MM.1S (cell line): ENCODE results near the gene TSPAN5.

Source experiments
- DNase-seq: peaks from one replicate; pipeline ENCODE4 v3.0.0-alpha.2; 2015
- H2AFZ ChIP-seq: fragments of 300-600 bp; sonication (generic); 2 replicates; pipeline ENCODE4 v1.6.0; 2016; ENCODE audit warnings: antibody characterized with exemption, low read length
- H3F3A ChIP-seq: fragments of 300-600 bp; sonication (generic); 2 replicates; pipeline ENCODE4 v1.6.1; 2016; ENCODE audit warnings: mild to moderate bottlenecking, antibody characterized with exemption, low read length, moderate library complexity, mixed read lengths; ENCODE audit not compliant: insufficient read depth
- H3K27ac ChIP-seq: fragments of 300-600 bp; sonication (generic); 2 replicates; pipeline ENCODE4 v1.5.1; 2016; ENCODE audit warnings: mild to moderate bottlenecking, low read length
- H3K27me3 ChIP-seq: fragments of 300-600 bp; sonication (generic); replicated peaks from 2 replicates; pipeline ENCODE4 v1.6.0; 2016; ENCODE audit warnings: low read length; ENCODE audit not compliant: insufficient read depth
- H3K36me3 ChIP-seq: fragments of 300-600 bp; sonication (generic); replicated peaks from 2 replicates; pipeline ENCODE4 v1.6.1; 2016; ENCODE audit warnings: mild to moderate bottlenecking, low read length, mixed read lengths; ENCODE audit not compliant: insufficient read depth
- H3K4me1 ChIP-seq: fragments of 300-600 bp; sonication (generic); 2 replicates; pipeline ENCODE4 v1.6.1; 2016; ENCODE audit warnings: low read length, mixed read lengths
- H3K4me2 ChIP-seq: fragments of 300-600 bp; sonication (generic); 2 replicates; pipeline ENCODE4 v1.6.0; 2016; ENCODE audit warnings: low read depth, low read length
- H3K4me3 ChIP-seq: fragments of 300-600 bp; sonication (generic); 2 replicates; pipeline ENCODE4 v1.5.1; 2016; ENCODE audit warnings: low read length, mixed read lengths
- H3K79me2 ChIP-seq: fragments of 300-600 bp; sonication (generic); 2 replicates; pipeline ENCODE4 v1.6.1; 2016; ENCODE audit warnings: mixed run types, low read length, mixed read lengths
- H3K9ac ChIP-seq: fragments of 300-600 bp; sonication (generic); 2 replicates; pipeline ENCODE4 v1.6.1; 2016; ENCODE audit warnings: low read length, mixed read lengths
- H3K9me2 ChIP-seq: fragments of 300-600 bp; sonication (generic); replicated peaks from 2 replicates; pipeline ENCODE4 v1.6.1; 2016; ENCODE audit warnings: mild to moderate bottlenecking, low read length, mixed read lengths; ENCODE audit not compliant: insufficient read depth
- H3K9me3 ChIP-seq: fragments of 300-600 bp; sonication (generic); replicated peaks from 2 replicates; pipeline ENCODE4 v1.6.1; 2016; ENCODE audit warnings: mild to moderate bottlenecking, low read length, mixed read lengths; ENCODE audit not compliant: insufficient read depth
- H4K20me1 ChIP-seq: fragments of 300-600 bp; sonication (generic); 2 replicates; pipeline ENCODE4 v1.6.1; 2016; ENCODE audit warnings: mild to moderate bottlenecking, low read length, moderate library complexity, mixed read lengths; ENCODE audit not compliant: insufficient read depth
- CTCF ChIP-seq: fragments of 300-600 bp; sonication (generic); IDR thresholded peaks from 2 replicates; pipeline ENCODE4 v1.5.1; 2016; ENCODE audit warnings: antibody characterized with exemption, low read length, mixed read lengths
- EZH2 ChIP-seq: fragments of 300-600 bp; sonication (generic); optimal IDR thresholded peaks from 2 replicates; pipeline ENCODE3; 2017; ENCODE audit warnings: low read depth, mild to moderate bottlenecking, antibody characterized with exemption, low read length, mixed read lengths
- EZH2phosphoT487 ChIP-seq: fragments of 300-600 bp; sonication (generic); IDR thresholded peaks from 2 replicates; pipeline ENCODE4 v1.6.1; 2018; ENCODE audit warnings: antibody characterized with exemption, low read length

The TSPAN5 gene

GRCh38 chr4:98656443-98656842 lies 2.0 kb downstream of the TSPAN5 start:
- Histone ChIP-seq H3K36me3 (no peaks in the 10 kb centered on the region), H3K27me3 (no peaks in the 10 kb centered on the region), H3K9me2 (no peaks in the 10 kb centered on the region), H3K4me2 (no peak overlapping the region; the same call in 1 of the 2 replicates), H3K9ac (no peak overlapping the region), H3K27ac (no peak overlapping the region), H3K79me2 (peaks cover 41% of the 10 kb centered on the region), H3K9me3 (no peaks in the 10 kb centered on the region), H3K4me3 (no peak overlapping the region), H4K20me1 (no peaks in the 10 kb centered on the region), H2AFZ (no peak overlapping the region), H3F3A (no peaks in the 10 kb centered on the region), H3K4me1 (no peaks in the 10 kb centered on the region; the same call in 1 of the 2 replicates)
- TF ChIP-seq CTCF (no peak), EZH2 (no peak), EZH2phosphoT487 (no peak)
- DNase-seq: no peak

DNA sequence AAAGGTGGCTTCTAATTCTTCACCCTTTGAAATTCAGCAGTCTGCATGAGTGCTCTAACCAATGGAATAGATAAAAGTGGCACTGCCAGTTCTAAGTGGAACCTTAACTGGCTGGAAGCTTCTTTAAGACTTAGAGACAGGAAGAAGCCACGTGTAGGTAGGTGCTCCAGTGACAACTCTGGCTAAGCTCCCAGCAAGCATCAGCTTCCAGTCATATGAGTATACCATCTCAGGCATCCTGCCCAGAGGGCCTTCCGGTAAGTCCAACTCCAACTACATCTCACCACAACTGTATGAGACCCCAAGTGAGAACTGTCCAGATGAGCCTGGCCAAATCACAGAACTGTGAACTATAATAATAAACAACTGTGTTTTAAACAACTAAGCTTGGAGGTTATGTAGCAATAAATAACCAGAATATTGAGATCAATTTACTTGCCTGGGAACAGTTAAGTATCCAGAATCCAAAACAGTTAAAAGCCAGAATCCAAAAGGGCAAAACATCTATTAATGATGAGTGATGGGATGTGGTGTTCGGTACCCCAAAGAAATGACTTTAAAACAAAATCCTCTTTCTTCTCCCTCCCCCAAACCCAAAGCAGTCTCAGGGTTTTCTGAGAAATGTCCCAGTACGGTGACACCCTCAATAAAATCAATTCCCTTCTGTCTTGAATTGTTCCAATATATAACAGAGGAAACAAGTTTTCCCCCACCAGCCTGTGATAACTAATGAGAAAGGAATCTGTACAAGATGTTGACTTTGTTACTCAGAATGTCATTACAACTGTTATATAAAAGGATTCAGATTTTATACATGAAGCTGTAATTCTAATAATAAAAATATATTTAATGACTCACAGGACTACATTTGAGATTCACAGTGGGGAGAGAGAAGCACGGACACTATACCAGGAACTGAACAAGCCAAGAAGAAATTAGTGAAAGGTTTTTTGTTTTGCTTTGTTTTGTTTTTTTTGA lies 4.2 kb downstream of the TSPAN5 start:
- no peak overlapping the region for H3K4me2 ChIP-seq

DNA sequence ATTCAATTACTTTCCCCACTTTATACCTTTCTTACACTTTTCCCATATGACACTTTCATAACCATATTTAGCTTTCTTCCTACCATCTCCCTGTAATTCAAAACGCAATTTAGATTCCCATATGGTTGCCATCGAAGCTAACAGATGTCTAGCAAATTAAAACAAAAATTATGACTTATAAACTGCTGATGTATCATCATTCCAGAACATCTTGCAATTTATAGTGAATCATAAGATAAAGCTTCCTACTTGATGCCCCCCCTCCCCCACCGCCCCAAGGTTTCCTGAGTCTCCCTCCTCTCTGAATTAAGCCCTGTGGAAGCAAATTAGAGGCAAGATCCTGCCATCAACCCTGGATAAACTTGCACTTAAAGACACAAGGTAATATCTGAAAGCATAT lies 5.4 kb downstream of the TSPAN5 start:
- no peaks in the 10 kb centered on the region for H3K9me2 ChIP-seq
- peaks cover 53% of the 10 kb centered on the region for H3K79me2 ChIP-seq
- TF ChIP-seq EZH2phosphoT487 (no peak), EZH2 (no peak), CTCF (no peak)
- no peak overlapping the region for H3K4me2 ChIP-seq
- H3K9ac ChIP-seq: no peak overlapping the region
- H3F3A ChIP-seq: no peaks in the 10 kb centered on the region
- no peak for DNase-seq
- H3K27ac ChIP-seq: no peak overlapping the region
- H3K4me3 ChIP-seq: no peak overlapping the region
- no peaks in the 10 kb centered on the region for H3K36me3 ChIP-seq
- H3K9me3 ChIP-seq: no peaks in the 10 kb centered on the region
- H3K27me3 ChIP-seq: no peaks in the 10 kb centered on the region
- H4K20me1 ChIP-seq: no peaks in the 10 kb centered on the region
- H3K4me1 ChIP-seq: no peaks in the 10 kb centered on the region; the same call in 1 of the 2 replicates
- H2AFZ ChIP-seq: no peak overlapping the region

More for the DNA sequence above, 4.2 kb downstream of the TSPAN5 start:
- no peaks in the 10 kb centered on the region; the same call in 1 of the 2 replicates for H3K4me1 ChIP-seq
- H2AFZ ChIP-seq: no peak overlapping the region
- H3K36me3 ChIP-seq: no peaks in the 10 kb centered on the region
- H3K79me2 ChIP-seq: peaks cover 49% of the 10 kb centered on the region
- no peaks in the 10 kb centered on the region for H4K20me1 ChIP-seq
- TF ChIP-seq CTCF (no peak), EZH2phosphoT487 (no peak)
- no peaks in the 10 kb centered on the region for H3K9me3 ChIP-seq
- no peak for DNase-seq
- H3K27ac ChIP-seq: no peak overlapping the region
- no peak overlapping the region for H3K9ac ChIP-seq
- H3K9me2 ChIP-seq: no peaks in the 10 kb centered on the region
- no peaks in the 10 kb centered on the region for H3K27me3 ChIP-seq
- no peaks in the 10 kb centered on the region for H3F3A ChIP-seq
- H3K4me3 ChIP-seq: no peak overlapping the region
